Keratinocyte (primary cell): ENCODE results near the gene ASB8.

Experiments
- CTCF ChIP-seq, 3 experiments: IDR thresholded peaks in 1 of 3; conservative IDR thresholded peaks in 1 of 3; optimal IDR thresholded peaks in 1 of 3; 2 replicates in 2 of 3; 3 replicates in 1 of 3; pipeline versions ENCODE3 to v1.5.1; 2011; ENCODE audit warnings: low read length in 3 of 3, mild to moderate bottlenecking in 3 of 3, moderate library complexity in 2 of 3, control low read depth in 1 of 3, inconsistent platforms in 1 of 3; ENCODE audit not compliant: insufficient read depth in 2 of 3; ENCODE audit errors: extremely low read depth in 1 of 3
- EZH2 ChIP-seq: IDR thresholded peaks from one replicate; pipeline ENCODE4 v1.6.1; 2012; ENCODE audit warnings: inconsistent platforms, mild to moderate bottlenecking, low read length, moderate library complexity

- TF ChIP-seq CTCF (optimal IDR thresholded peaks at IDR 0.05 in 1 of 3, IDR thresholded peaks at IDR 0.05 in 1 of 3, conservative IDR thresholded peaks at IDR 0.05 in 1 of 3; ENCODE audit: extremely low read depth in 1 of 3, insufficient read depth in 2 of 3, low read length in 3 of 3), result no peak
- TF ChIP-seq EZH2, result no peak
These were observed 33.8 kb upstream of the ASB8 start for GRCh38 chr12:48191096-48191495.
